GM12801 (cell line): ENCODE data around the gene KRTAP9-3.
"Not testable (repeated sequence)": the region's sequence is repeated elsewhere in the genome, so short reads cannot be mapped to it uniquely, and the experiment has no call there.

ENCODE experiments used
- TF ChIP-seq, protein P1 (sequence below): IDR thresholded peaks from one replicate; pipeline ENCODE4 v1.5.1; 2011; ENCODE audit warnings: control low read depth; ENCODE audit not compliant: insufficient read length; ENCODE audit errors: extremely low read depth

Gene KRTAP9-3

DNA sequence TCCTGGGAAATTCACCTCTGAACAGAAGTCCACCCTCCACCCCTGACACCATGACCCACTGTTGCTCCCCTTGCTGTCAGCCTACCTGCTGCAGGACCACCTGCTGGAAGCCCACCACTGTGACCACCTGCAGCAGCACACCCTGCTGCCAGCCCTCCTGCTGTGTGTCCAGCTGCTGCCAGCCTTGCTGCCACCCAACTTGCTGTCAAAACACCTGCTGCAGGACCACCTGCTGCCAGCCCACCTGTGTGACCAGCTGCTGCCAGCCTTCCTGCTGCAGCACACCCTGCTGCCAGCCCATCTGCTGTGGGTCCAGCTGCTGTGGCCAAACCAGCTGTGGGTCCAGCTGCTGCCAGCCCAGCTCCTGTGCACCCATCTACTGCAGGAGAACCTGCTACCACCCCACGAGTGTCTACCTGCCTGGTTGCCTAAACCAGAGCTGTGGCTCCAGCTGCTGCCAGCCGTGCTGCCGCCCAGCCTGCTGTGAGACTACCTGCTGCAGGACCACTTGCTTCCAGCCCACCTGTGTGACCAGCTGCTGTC lies 43.5 kb downstream of the KRTAP9-3 start, which contains the start of gene KRTAP9-7:
Gene KRTAP9-7 (plus strand): TSS at position 51 of the 543 bp plus-strand sequence. CDS start 0 bp downstream, at position 51.
- TF ChIP-seq, protein P1, sequence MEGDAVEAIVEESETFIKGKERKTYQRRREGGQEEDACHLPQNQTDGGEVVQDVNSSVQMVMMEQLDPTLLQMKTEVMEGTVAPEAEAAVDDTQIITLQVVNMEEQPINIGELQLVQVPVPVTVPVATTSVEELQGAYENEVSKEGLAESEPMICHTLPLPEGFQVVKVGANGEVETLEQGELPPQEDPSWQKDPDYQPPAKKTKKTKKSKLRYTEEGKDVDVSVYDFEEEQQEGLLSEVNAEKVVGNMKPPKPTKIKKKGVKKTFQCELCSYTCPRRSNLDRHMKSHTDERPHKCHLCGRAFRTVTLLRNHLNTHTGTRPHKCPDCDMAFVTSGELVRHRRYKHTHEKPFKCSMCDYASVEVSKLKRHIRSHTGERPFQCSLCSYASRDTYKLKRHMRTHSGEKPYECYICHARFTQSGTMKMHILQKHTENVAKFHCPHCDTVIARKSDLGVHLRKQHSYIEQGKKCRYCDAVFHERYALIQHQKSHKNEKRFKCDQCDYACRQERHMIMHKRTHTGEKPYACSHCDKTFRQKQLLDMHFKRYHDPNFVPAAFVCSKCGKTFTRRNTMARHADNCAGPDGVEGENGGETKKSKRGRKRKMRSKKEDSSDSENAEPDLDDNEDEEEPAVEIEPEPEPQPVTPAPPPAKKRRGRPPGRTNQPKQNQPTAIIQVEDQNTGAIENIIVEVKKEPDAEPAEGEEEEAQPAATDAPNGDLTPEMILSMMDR = not testable (repeated sequence)

- TF ChIP-seq, protein P1 = no peak
Measured at GRCh38 chr17:41278176-41278955, 46.1 kb downstream of the KRTAP9-3 start.
